ENCODE data around the gene NR2E3.
"Not testable (repeated sequence)": the region's sequence is repeated elsewhere in the genome, so short reads cannot be mapped to it uniquely, and the experiment has no call there.

The NR2E3 gene

DNA sequence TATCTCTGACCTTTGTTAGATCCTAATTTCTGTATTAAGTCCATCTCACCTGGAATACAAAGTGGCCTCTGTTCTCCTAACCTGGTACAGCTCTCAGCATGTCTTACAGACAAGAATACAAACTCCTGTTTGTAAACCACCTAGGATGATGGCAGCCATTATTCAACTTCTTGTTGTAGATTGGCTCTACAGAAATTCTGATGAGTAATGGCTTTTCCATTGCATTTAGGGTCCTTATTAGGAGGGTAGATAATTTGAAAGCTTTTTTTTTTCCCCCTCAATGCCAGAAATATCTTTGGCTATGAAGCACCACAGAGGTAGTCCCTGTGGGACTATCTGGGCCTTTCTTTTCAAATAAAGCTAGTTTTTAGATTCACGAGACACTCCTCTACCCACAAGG, 9.8 kb downstream of the NR2E3 start:
- FAIRE-seq: no peak

DNA sequence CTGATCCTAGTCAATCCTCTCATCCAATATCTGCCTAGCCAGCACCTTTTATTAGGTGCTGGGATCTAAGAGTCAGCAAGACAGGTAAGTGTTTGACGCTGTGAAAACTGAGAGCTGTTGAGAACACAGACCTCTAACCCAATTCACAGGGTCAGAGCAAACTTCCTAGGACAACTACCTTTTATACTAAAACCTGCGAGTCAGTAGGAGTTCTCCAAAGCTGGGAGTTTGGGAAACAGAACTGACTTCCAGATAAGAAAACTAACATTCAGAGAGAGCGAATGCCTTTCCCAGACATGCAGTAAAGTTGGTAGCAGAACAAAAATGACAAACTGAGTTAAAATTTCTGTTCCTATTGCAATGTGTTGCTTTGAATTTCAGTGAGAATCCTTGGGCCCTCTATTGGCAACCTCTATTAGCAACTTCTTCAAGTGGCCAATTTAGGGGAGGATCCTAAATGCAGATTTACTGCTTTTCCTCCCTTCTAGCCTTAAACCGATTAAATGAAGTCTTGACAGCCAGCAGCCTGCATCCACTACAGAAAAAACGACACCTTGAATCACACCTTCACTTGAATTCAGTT, 11.3 kb downstream of the NR2E3 start:
- no peak for FAIRE-seq

DNA sequence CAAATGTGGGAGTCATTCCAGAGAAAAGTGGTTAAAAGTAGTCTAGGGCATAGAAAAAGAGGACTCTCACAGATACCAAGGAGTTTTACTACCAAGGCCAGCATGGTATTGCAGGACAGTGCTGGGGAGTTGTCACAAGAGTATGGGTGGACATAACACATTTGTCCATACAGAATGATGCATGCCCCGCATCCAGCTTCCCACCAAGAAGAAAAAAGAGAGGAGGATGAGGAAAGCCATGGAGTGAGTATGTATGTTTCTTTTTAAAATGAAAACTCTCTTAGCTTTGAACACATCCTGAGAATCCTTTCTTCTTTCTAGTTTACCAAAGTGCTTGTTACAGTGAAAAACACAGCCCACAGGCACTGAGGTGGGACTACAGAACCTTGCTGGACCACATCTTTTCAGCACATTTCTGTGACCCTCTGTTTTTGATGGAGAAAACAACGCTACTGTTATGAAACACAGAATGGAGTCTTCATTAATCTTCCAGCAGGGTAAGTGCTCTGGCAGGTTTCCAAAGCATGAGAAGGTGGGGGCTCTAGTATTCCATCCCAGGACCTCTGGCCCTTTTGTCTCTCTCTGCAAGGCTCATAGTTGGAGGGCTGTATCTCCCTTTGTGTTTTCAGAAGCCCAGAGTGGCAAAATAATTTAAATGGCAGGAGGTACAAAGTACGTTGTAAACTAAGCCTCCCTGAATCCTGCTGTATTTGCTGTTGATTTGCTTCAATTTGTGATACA, 12.7 kb downstream of the NR2E3 start:
- no peak for FAIRE-seq

DNA sequence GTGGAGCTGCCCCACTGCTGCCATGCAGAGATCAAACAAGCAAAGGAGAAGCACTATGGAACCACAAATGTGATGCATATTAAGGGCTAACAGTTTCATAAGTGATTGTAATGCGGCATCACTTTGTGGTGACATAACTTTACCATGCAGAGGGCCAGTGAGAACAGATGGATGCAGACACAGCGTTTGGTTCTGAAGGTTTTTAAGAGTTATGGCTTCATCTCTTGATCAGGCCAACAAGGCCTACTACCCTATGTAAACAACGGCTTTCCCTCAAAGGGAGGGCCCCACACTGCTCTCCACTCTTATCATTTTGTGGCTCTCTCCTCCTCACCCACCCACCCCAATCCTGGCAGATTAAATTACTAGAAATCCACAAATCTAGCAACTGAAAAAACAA, 13.4 kb downstream of the NR2E3 start:
- FAIRE-seq: no peak

DNA sequence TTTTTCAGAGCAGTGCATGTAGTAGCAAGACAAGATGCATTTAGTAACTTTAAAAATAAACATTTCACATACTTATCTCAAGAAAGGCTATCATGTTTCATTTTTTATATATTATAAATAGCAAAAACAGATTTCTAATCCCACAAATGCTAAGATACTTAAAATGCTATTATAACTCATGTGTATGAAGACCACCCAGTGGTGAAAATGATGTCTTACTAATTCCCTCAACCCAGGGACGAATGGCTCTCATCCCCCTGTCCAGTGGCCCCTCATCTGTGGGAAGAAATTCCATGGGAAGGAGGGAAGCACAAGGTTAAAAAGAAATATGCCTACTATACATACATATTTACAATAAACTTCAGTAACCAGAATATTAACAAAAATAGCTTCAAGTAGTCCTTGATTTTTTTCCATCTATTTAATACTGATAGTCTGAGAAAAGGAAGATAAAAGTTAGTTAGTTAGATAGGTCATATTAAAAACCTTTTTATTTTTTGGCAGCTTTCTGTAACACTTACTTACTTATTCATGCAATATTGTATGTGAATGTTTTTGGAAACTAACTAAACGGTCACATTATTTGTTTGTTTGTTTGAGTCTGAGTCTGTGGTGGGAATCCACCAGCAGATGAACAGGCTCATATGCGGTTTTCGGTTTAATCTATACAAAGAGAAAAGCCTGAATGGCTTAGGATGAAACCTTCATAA, 14.8 kb downstream of the NR2E3 start:
- FAIRE-seq: no peak

DNA sequence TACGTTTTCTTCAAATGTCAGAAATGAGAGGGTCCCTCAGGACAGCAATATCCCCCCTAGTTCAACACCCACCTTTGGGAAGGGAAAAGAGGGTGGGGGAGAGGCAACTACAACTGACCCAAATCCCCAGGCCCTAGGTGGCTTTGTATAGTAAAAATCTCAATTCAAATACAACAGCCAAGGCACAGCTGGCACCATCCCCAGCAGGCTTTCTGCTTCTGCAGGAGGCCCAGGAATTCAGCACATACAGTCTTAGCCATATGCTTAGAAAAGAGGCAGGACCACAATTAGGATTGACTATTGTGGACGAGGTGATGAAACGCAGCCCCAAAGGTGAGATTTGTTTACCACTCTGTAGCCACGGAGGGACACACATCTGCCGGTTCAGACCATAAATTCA, 15.8 kb downstream of the NR2E3 start:
- FAIRE-seq: no peak

DNA sequence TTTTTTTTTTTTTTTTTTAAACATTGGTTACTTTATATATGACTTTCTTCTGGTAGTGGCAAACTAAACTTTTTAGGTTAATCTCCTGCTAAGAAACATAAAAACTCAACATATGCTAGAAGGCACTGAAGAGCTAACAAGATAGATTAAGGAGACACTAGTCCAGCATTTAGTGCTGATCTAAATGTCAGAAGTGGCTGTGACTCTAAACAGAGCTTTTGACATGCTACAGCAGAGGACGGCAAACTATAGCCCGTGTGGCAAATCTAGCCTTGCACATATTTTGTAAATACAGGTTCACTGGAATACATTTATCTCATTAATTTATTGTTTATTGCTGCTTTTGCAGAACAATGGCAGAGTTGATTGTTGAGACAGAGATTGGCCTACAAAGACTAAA, 20.6 kb downstream of the NR2E3 start:
- FAIRE-seq: no peak

DNA sequence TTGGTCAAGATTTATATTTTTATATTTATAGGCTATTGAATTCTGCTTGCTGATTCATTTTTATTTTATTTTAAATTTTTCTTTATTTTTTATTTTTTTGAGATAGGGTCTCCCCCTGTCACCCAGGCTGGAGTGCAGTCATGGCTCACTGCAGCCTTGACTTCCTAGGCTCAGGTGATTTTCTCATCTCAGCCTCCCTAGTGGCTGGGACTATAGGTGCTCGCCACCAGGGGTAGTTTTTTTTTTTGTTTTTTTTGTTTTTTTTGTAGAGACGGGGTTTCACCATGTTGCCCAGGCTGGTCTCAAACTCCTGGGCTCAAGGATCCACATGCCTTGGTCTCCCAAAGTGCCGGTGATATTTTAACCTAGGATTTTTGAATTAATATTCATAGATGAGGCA, 31.2 kb downstream of the NR2E3 start:
- no peak for FAIRE-seq

DNA sequence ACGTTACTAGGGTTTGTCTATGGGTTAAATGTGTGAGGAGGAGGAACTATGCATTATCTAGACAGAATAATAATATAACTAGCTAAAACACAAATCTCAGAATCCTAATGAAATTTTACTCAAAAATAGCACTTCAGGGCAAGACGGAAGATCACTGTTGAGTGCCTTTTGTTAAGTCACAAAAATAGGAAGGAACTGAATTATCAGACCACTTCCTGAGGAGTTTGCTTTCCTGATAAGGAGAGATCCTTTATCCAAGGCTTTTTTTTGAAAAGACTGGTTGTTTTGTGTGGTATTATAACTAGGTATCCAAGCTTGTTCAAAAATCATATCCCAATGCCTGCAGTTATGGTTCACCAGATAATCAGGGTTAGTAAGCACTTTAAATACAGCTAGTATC, 34.6 kb downstream of the NR2E3 start:
- FAIRE-seq: no peak

DNA sequence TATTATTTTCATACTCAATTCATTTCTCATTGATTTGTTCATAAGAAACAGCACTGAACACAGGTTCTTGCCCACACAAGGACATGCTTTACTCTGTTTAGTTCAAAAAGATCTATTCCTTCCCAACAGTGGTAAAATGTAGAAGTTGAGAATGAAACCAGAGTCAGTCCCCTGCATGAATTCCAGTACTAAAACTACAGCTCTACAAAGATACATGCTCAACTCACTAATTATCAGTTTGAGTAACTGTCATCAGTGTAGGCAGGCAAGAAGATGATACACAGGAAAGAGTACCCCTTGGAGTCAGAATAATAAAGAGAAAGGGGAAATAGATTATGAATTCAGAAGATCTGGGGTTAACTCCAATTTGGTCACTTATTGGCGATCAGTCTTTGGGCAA, 43.2 kb downstream of the NR2E3 start:
- FAIRE-seq: no peak

DNA sequence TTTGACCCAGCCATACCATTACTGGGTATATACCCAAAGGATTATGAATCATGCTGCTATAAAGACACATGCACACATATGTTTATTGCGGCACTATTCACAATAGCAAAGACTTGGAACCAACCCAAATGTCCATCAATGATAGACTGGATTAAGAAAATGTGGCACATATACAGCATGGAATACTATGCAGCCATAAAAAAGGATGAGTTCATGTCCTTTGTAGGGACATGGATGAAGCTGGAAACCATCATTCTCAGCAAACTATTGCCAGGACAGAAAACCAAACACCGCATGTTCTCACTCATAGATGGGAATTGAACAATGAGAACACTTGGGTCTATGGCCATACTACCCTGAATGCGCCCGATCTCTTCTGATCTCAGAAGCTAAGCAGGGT, 47.9 kb downstream of the NR2E3 start:
- FAIRE-seq: not testable (repeated sequence)
